Rectal smooth muscle tissue (tissue), 1 donor: ENCODE data around the gene IQSEC3.

Source experiments
- H3K27ac ChIP-seq: one replicate; pipeline ENCODE4 v1.7.0; 2013; ENCODE audit warnings: low read depth, low read length, inconsistent platforms
- H3K27me3 ChIP-seq: one replicate; pipeline ENCODE4 v1.7.0; 2013; ENCODE audit warnings: low read length; ENCODE audit not compliant: control insufficient read depth, insufficient read depth
- H3K36me3 ChIP-seq: one replicate; pipeline ENCODE4 v1.7.0; 2013; ENCODE audit warnings: low read length; ENCODE audit not compliant: control insufficient read depth, insufficient read depth
- H3K4me1 ChIP-seq: one replicate; pipeline ENCODE4 v1.7.0; 2013; ENCODE audit warnings: low read length; ENCODE audit not compliant: control insufficient read depth, insufficient read depth
- H3K4me3 ChIP-seq: one replicate; pipeline ENCODE4 v1.7.0; 2013; ENCODE audit warnings: low read length
- H3K9ac ChIP-seq: one replicate; pipeline ENCODE4 v1.7.0; 2013; ENCODE audit warnings: low read length

Gene IQSEC3

GRCh38 chr12:220946-221550, 154.5 kb downstream of the IQSEC3 start:
- no peak overlapping the region for H3K27ac ChIP-seq
- no peaks in the 10 kb centered on the region for H3K36me3 ChIP-seq
- H3K4me3 ChIP-seq = no peak overlapping the region
- H3K4me1 ChIP-seq = no peaks in the 10 kb centered on the region
- H3K27me3 ChIP-seq = no peaks in the 10 kb centered on the region
- H3K9ac ChIP-seq = no peak overlapping the region

GRCh38 chr12:221736-222135, 155.2 kb downstream of the IQSEC3 start:
- H3K36me3 ChIP-seq = no peaks in the 10 kb centered on the region
- H3K27ac ChIP-seq = no peak overlapping the region
- no peak overlapping the region for H3K9ac ChIP-seq
- H3K4me1 ChIP-seq = no peaks in the 10 kb centered on the region
- H3K4me3 ChIP-seq = no peak overlapping the region
- H3K27me3 ChIP-seq = no peaks in the 10 kb centered on the region

GRCh38 chr12:223841-224240, 157.3 kb downstream of the IQSEC3 start:
- Histone ChIP-seq H3K36me3 (no peaks in the 10 kb centered on the region), H3K4me3 (no peak overlapping the region), H3K27ac (no peak overlapping the region), H3K4me1 (no peaks in the 10 kb centered on the region), H3K27me3 (no peaks in the 10 kb centered on the region), H3K9ac (no peak overlapping the region)

- no peaks in the 10 kb centered on the region for H3K4me1 ChIP-seq
- H3K27me3 ChIP-seq = no peaks in the 10 kb centered on the region
These were observed 157.8 kb downstream of the IQSEC3 start for GRCh38 chr12:224330-224729.

GRCh38 chr12:225012-225411, 158.4 kb downstream of the IQSEC3 start:
- no peak overlapping the region for H3K27ac ChIP-seq
- H3K36me3 ChIP-seq = no peaks in the 10 kb centered on the region
- no peaks in the 10 kb centered on the region for H3K27me3 ChIP-seq
- H3K4me1 ChIP-seq = no peaks in the 10 kb centered on the region
- H3K9ac ChIP-seq = no peak overlapping the region
- H3K4me3 ChIP-seq = no peak overlapping the region

More at GRCh38 chr12:224330-224729, 157.8 kb downstream of the IQSEC3 start:
- Histone ChIP-seq H3K9ac (no peak overlapping the region), H3K27ac (no peak overlapping the region), H3K36me3 (no peaks in the 10 kb centered on the region), H3K4me3 (no peak overlapping the region)

- H3K4me1 ChIP-seq = no peaks in the 10 kb centered on the region
- no peaks in the 10 kb centered on the region for H3K36me3 ChIP-seq
- H3K9ac ChIP-seq = no peak overlapping the region
- no peaks in the 10 kb centered on the region for H3K27me3 ChIP-seq
- no peak overlapping the region for H3K27ac ChIP-seq
- H3K4me3 ChIP-seq = no peak overlapping the region
These were observed 159.8 kb downstream of the IQSEC3 start for GRCh38 chr12:226401-226800.

GRCh38 chr12:227286-227915, 160.8 kb downstream of the IQSEC3 start:
- Histone ChIP-seq H3K27ac (no peak overlapping the region), H3K36me3 (no peaks in the 10 kb centered on the region), H3K4me3 (no peak overlapping the region), H3K4me1 (no peaks in the 10 kb centered on the region), H3K9ac (no peak overlapping the region), H3K27me3 (no peaks in the 10 kb centered on the region)
